Lower lobe of right lung (tissue), 2 donors: ENCODE measurements around the gene ITK. TPM values are rescaled to one million over a fixed set of nuclear protein-coding genes. Genes with fewer than 3 reads are reported as not detected.

Source experiments
- ATAC-seq, 2 donors: fragments of 200-7000 bp; cut with Tn5 transposase; one replicate each; pipeline ENCODE4 v1.9.1; 2020 to 2022; ENCODE audit warnings: mild to moderate bottlenecking in 2 of 2, moderate library complexity in 2 of 2
- DNase-seq: peaks from one replicate; pipeline ENCODE4 v3.0.0-alpha.2; 2020
- H3K27ac ChIP-seq: fragments of 200-600 bp; one replicate; pipeline ENCODE4 v1.8.0; 2022
- H3K27me3 ChIP-seq: fragments of 200-600 bp; one replicate; pipeline ENCODE4 v1.8.0; 2022; ENCODE audit warnings: low read depth
- H3K36me3 ChIP-seq: fragments of 200-600 bp; one replicate; pipeline ENCODE4 v1.8.0; 2022; ENCODE audit warnings: mild to moderate bottlenecking
- H3K4me1 ChIP-seq: fragments of 200-600 bp; one replicate; pipeline ENCODE4 v1.8.0; 2022
- H3K4me3 ChIP-seq: fragments of 200-600 bp; one replicate; pipeline ENCODE4 v1.8.0; 2022; ENCODE audit warnings: mild to moderate bottlenecking
- H3K9me3 ChIP-seq: fragments of 200-600 bp; one replicate; pipeline ENCODE4 v1.8.0; 2022
- intact Hi-C: fragments of 100-400 bp; cut with DNase I; formaldehyde crosslinking; loops from one replicate; pipeline ENCODE4 v1.11.0; 2022
- total RNA-seq: library from RNA; stranded (reverse); fragmentation: NEBNext Ultra II Directional; extraction: Animal tissue kit (Norgen Biotek cat#: 25700); gene quantifications from one replicate; pipeline ENCODE4 v1.2.1, GENCODE V29; 2021
- TF ChIP-seq, protein P1 (sequence below): fragments of 200-600 bp; IDR thresholded peaks from one replicate; pipeline ENCODE4 v1.8.0; 2022; ENCODE audit warnings: antibody characterized with exemption, mild to moderate bottlenecking
- donor health status: DM: no; HTN: yes; CAD: no; lungs with severe emphysema.

ITK gene
- total RNA-seq, 1 donor from 2014 or later: 6.3 TPM

DNA sequence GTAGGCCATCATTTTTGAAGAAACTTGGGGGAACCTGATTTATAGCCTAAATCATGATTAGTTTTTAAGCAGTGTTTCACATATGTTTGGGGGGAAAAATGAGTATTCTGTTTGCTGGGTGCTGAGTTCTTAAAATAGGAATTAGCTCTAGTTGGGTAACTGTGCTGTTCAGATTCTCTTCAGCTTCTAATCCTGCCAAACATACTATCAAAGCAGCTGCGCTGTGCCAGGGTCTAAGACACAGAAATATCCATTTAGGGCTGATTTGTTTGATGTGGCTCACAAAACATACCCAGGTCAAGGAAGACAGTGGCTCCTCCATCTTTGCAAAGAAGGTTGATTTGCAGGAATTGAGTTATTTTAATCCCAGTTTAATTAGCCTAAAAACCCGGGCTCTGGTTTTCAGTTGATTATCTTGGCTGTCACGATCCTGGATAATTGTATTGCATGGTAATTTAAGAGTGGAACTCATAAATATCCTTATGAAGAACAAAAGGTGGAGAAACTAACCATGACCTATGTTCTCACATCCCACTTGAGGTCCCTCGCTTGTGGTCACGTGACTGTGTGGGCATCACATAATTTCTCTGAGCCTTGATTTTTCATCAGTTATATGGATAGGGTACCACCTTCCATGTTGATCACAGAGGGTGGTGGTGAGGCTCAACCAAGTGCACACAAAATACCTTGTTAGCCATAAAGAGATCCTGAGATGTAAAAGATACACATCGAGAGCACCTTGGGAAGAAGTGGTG lies 104.0 kb downstream of the ITK start:
- no peak overlapping the region for H3K27ac ChIP-seq
- H3K4me3 ChIP-seq: no peak overlapping the region
- DNase-seq (no peak), ATAC-seq (no peak)
- peaks cover 18% of the 10 kb centered on the region for H3K36me3 ChIP-seq
- TF ChIP-seq, protein P1, sequence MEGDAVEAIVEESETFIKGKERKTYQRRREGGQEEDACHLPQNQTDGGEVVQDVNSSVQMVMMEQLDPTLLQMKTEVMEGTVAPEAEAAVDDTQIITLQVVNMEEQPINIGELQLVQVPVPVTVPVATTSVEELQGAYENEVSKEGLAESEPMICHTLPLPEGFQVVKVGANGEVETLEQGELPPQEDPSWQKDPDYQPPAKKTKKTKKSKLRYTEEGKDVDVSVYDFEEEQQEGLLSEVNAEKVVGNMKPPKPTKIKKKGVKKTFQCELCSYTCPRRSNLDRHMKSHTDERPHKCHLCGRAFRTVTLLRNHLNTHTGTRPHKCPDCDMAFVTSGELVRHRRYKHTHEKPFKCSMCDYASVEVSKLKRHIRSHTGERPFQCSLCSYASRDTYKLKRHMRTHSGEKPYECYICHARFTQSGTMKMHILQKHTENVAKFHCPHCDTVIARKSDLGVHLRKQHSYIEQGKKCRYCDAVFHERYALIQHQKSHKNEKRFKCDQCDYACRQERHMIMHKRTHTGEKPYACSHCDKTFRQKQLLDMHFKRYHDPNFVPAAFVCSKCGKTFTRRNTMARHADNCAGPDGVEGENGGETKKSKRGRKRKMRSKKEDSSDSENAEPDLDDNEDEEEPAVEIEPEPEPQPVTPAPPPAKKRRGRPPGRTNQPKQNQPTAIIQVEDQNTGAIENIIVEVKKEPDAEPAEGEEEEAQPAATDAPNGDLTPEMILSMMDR: no peak
- intact Hi-C loops: no loop called here
- H3K9me3 ChIP-seq: no peaks in the 10 kb centered on the region
- no peaks in the 10 kb centered on the region for H3K27me3 ChIP-seq
- H3K4me1 ChIP-seq: peaks cover 4% of the 10 kb centered on the region

DNA sequence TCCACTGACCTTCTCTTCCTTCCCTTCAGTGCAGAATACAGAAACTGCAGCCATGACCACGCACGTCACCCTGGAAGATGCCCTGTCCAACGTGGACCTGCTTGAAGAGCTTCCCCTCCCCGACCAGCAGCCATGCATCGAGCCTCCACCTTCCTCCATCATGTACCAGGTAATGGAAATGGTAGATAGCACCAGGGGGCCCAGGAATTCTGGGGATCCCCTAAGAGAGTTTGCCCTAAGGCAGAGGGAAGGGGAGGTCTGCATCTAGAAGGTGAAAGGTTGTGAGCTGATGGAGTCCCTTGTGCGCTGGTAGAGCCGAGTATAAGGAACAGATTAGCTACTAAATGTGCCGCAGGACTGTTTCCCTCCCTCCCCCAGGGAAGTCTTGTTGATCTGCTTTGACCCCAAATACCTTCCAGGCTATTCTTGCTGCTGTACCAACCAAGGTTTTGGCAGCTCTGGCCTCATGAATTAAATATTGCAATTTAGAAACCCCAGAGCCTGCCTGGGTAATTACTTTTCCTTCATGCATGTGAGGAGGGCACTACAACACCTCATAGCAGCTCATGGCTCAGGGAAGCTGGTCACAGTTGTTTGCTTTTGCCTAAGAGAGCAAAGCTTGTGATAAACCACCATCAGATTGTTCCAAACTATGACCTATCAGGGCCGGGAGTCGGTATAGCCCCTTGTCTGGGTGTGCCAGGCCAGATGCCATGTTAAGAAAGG lies 104.8 kb downstream of the ITK start:
- H3K27ac ChIP-seq: no peak overlapping the region
- TF ChIP-seq, protein P1: no peak
- intact Hi-C loops: no loop called here

GRCh38 chr5:157286761-157287211 lies 106.1 kb downstream of the ITK start:
- ATAC-seq (no peak), DNase-seq (no peak)
- intact Hi-C loops: no loop called here
- Histone ChIP-seq H3K27ac (no peak overlapping the region), H3K27me3 (no peaks in the 10 kb centered on the region), H3K4me3 (no peak overlapping the region), H3K4me1 (peaks cover 4% of the 10 kb centered on the region), H3K9me3 (no peaks in the 10 kb centered on the region), H3K36me3 (peaks cover 22% of the 10 kb centered on the region)
- TF ChIP-seq, protein P1: no peak

More for the DNA sequence above, 104.8 kb downstream of the ITK start:
- no peak for ATAC-seq
- no peak for DNase-seq
- peaks cover 22% of the 10 kb centered on the region for H3K36me3 ChIP-seq
- H3K4me1 ChIP-seq: peaks cover 4% of the 10 kb centered on the region
- H3K9me3 ChIP-seq: no peaks in the 10 kb centered on the region
- H3K4me3 ChIP-seq: no peak overlapping the region
- H3K27me3 ChIP-seq: no peaks in the 10 kb centered on the region

GRCh38 chr5:157288405-157289163 lies 107.9 kb downstream of the ITK start:
- Histone ChIP-seq H3K27me3 (no peaks in the 10 kb centered on the region), H3K4me3 (no peak overlapping the region)
- no peak for ATAC-seq

More at GRCh38 chr5:157288405-157289163, 107.9 kb downstream of the ITK start:
- TF ChIP-seq, protein P1: no peak
- H3K27ac ChIP-seq: no peak overlapping the region
- no peaks in the 10 kb centered on the region for H3K9me3 ChIP-seq
- no peaks in the 10 kb centered on the region for H3K4me1 ChIP-seq
- intact Hi-C loops: no loop called here
- peaks cover 22% of the 10 kb centered on the region for H3K36me3 ChIP-seq
- DNase-seq: no peak
